ES-I3 (cell line): ENCODE measurements around the gene DIP2C.
"Not testable (repeated sequence)": the region's sequence is repeated elsewhere in the genome, so short reads cannot be mapped to it uniquely, and the experiment has no call there.

ENCODE experiments used
- H3K36me3 ChIP-seq: 2 replicates; pipeline ENCODE4 v1.6.1; 2013; ENCODE audit warnings: mild to moderate bottlenecking, low read length, control low read depth, moderate library complexity; ENCODE audit not compliant: insufficient read depth
- H3K4me1 ChIP-seq: 2 replicates; pipeline ENCODE4 v1.6.1; 2013; ENCODE audit warnings: mild to moderate bottlenecking, control low read depth, low read length; ENCODE audit not compliant: insufficient read depth
- H3K9ac ChIP-seq: 2 replicates; pipeline ENCODE4 v1.6.1; 2013; ENCODE audit warnings: low read depth, mild to moderate bottlenecking, low read length, moderate library complexity
- H3K9me3 ChIP-seq: 2 replicates; pipeline ENCODE4 v1.6.1; 2013; ENCODE audit warnings: mild to moderate bottlenecking, low read length, moderate library complexity; ENCODE audit not compliant: control insufficient read depth, insufficient read depth

Gene DIP2C

GRCh38 chr10:310371-310770 is 379.1 kb downstream of the DIP2C start:
- no peak overlapping the region for H3K9ac ChIP-seq
- H3K4me1 ChIP-seq, result no peaks in the 10 kb centered on the region
- no peaks in the 10 kb centered on the region for H3K9me3 ChIP-seq
- no peaks in the 10 kb centered on the region; the same call in 1 of the 2 replicates for H3K36me3 ChIP-seq

- Histone ChIP-seq H3K9ac (no peak overlapping the region), H3K4me1 (no peaks in the 10 kb centered on the region), H3K9me3 (no peaks in the 10 kb centered on the region), H3K36me3 (no peaks in the 10 kb centered on the region; the same call in 1 of the 2 replicates)
Observed at GRCh38 chr10:308572-309085, 380.8 kb downstream of the DIP2C start.

- no peaks in the 10 kb centered on the region; the same call in 1 of the 2 replicates for H3K36me3 ChIP-seq
- H3K4me1 ChIP-seq, result no peaks in the 10 kb centered on the region
- H3K9me3 ChIP-seq, result no peaks in the 10 kb centered on the region
- H3K9ac ChIP-seq, result no peak overlapping the region
Observed at GRCh38 chr10:308101-308500, 381.4 kb downstream of the DIP2C start.

- Histone ChIP-seq H3K9me3 (no peaks in the 10 kb centered on the region), H3K9ac (no peak overlapping the region), H3K4me1 (no peaks in the 10 kb centered on the region), H3K36me3 (no peaks in the 10 kb centered on the region; the same call in 1 of the 2 replicates)
Observed at GRCh38 chr10:307659-308058, 381.8 kb downstream of the DIP2C start.

- Histone ChIP-seq H3K36me3 (no peaks in the 10 kb centered on the region; the same call in 1 of the 2 replicates), H3K4me1 (no peaks in the 10 kb centered on the region), H3K9me3 (no peaks in the 10 kb centered on the region), H3K9ac (no peak overlapping the region)
Observed at GRCh38 chr10:306675-307185, 382.7 kb downstream of the DIP2C start.

- H3K9ac ChIP-seq, result no peak overlapping the region
- H3K4me1 ChIP-seq, result no peaks in the 10 kb centered on the region
- no peaks in the 10 kb centered on the region for H3K9me3 ChIP-seq
- no peaks in the 10 kb centered on the region; the same call in 1 of the 2 replicates for H3K36me3 ChIP-seq
Observed at GRCh38 chr10:306007-306674, 383.3 kb downstream of the DIP2C start.

- no peak overlapping the region for H3K9ac ChIP-seq
- H3K4me1 ChIP-seq, result no peaks in the 10 kb centered on the region
- H3K9me3 ChIP-seq, result no peaks in the 10 kb centered on the region
- H3K36me3 ChIP-seq, result no peaks in the 10 kb centered on the region; the same call in 1 of the 2 replicates
Observed at GRCh38 chr10:305034-305433, 384.4 kb downstream of the DIP2C start.

GRCh38 chr10:301536-301935 is 387.9 kb downstream of the DIP2C start:
- H3K36me3 ChIP-seq, result no peaks in the 10 kb centered on the region
- H3K4me1 ChIP-seq, result no peaks in the 10 kb centered on the region
- H3K9me3 ChIP-seq, result no peaks in the 10 kb centered on the region
- no peak overlapping the region for H3K9ac ChIP-seq

GRCh38 chr10:300580-300979 is 388.9 kb downstream of the DIP2C start:
- not testable (repeated sequence) for H3K9me3 ChIP-seq, H3K4me1 ChIP-seq, H3K36me3 ChIP-seq, H3K9ac ChIP-seq

GRCh38 chr10:299969-300368 is 389.5 kb downstream of the DIP2C start:
- Histone ChIP-seq H3K9ac (no peak overlapping the region), H3K9me3 (no peaks in the 10 kb centered on the region), H3K36me3 (no peaks in the 10 kb centered on the region), H3K4me1 (no peaks in the 10 kb centered on the region)

- Histone ChIP-seq H3K9me3 (no peaks in the 10 kb centered on the region), H3K4me1 (no peaks in the 10 kb centered on the region), H3K9ac (no peak overlapping the region), H3K36me3 (no peaks in the 10 kb centered on the region)
Observed at GRCh38 chr10:299512-299911, 390.0 kb downstream of the DIP2C start.

- Histone ChIP-seq H3K4me1 (no peaks in the 10 kb centered on the region), H3K9me3 (no peaks in the 10 kb centered on the region), H3K36me3 (no peaks in the 10 kb centered on the region), H3K9ac (no peak overlapping the region)
Observed at GRCh38 chr10:298033-298432, 391.4 kb downstream of the DIP2C start.

- Histone ChIP-seq H3K9ac (no peak overlapping the region), H3K4me1 (no peaks in the 10 kb centered on the region), H3K9me3 (no peaks in the 10 kb centered on the region), H3K36me3 (no peaks in the 10 kb centered on the region)
Observed at GRCh38 chr10:297567-297966, 391.9 kb downstream of the DIP2C start.

- no peaks in the 10 kb centered on the region for H3K4me1 ChIP-seq
- H3K9ac ChIP-seq, result no peak overlapping the region
- H3K36me3 ChIP-seq, result no peaks in the 10 kb centered on the region
- H3K9me3 ChIP-seq, result no peaks in the 10 kb centered on the region; the same call in 1 of the 2 replicates
Observed at GRCh38 chr10:293636-294035, 395.8 kb downstream of the DIP2C start.

GRCh38 chr10:290026-290725 is 399.3 kb downstream of the DIP2C start:
- no peaks in the 10 kb centered on the region for H3K4me1 ChIP-seq
- H3K36me3 ChIP-seq, result no peaks in the 10 kb centered on the region

More at GRCh38 chr10:290026-290725, 399.3 kb downstream of the DIP2C start:
- no peaks in the 10 kb centered on the region; the same call in 1 of the 2 replicates for H3K9me3 ChIP-seq
- H3K9ac ChIP-seq, result no peak overlapping the region
